ENCODE measurements around the gene FGF14.

Gene FGF14

DNA sequence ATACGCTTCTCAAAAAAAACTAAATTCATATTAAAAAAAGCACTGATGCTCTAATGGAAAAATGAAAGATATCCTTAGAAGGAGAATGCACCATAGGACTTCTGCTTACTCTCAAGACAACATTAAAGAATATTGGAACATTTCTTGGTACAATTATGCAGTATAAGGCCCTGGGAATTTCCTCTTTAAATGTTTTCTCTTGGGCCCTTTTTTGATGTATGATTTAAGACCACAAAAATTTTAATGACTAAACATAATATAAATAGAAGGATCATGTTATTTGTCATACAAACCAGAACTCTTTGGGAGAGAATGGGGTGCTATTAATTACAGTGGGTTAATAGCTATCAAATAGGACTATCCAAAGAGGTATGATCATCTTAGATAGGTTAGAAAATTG lies 403.7 kb downstream of the FGF14 start:
- Histone ChIP-seq H3K4me3 (ENCODE audit: low read length) (no peak overlapping the region), H3K4me2 (ENCODE audit: low read length) (no peak overlapping the region)

GRCh38 chr13:101996954-101997353 lies 404.9 kb downstream of the FGF14 start:
- no CpG with 5 or more reads among the region's 3 CpGs for WGBS (ENCODE audit: extremely low coverage, insufficient coverage, low lambda C conversion rate)
- Histone ChIP-seq H4K5ac (ENCODE audit: low read length) (no peak overlapping the region), H3K18ac (ENCODE audit: low read length) (no peak overlapping the region), H3K4me1 (ENCODE audit: control insufficient read depth, low read depth, low read length) (no peaks in the 10 kb centered on the region), H3K56ac (ENCODE audit: low read length) (no peak overlapping the region), H2AK5ac (ENCODE audit: low read length) (no peak overlapping the region), H2BK5ac (ENCODE audit: low read length) (no peak overlapping the region), H3K79me1 (ENCODE audit: low read length) (no peaks in the 10 kb centered on the region), H3K4me2 (ENCODE audit: low read length) (no peak overlapping the region), H3K36me3 (ENCODE audit: control insufficient read depth, insufficient read depth, low read length) (no peaks in the 10 kb centered on the region), H3K9ac (ENCODE audit: low read length) (no peak overlapping the region), H2BK15ac (replicated peaks; ENCODE audit: low read depth) (no peak overlapping the region), H3K4me3 (ENCODE audit: low read length) (no peak overlapping the region), H3K23ac (ENCODE audit: low read length) (no peak overlapping the region), H3K79me2 (ENCODE audit: control insufficient read depth, insufficient read depth, low read length) (no peaks in the 10 kb centered on the region), H3K27me3 (ENCODE audit: insufficient read depth, low read length, poor library complexity) (no peaks in the 10 kb centered on the region), H3K27ac (ENCODE audit: low read depth, low read length) (no peak overlapping the region), H4K8ac (ENCODE audit: low read depth, low read length) (no peak overlapping the region), H3K4ac (ENCODE audit: low read depth, low read length) (no peak overlapping the region), H2BK120ac (ENCODE audit: low read depth, low read length) (no peak overlapping the region)
- no peak for DNase-seq

More for the DNA sequence above, 403.7 kb downstream of the FGF14 start:
- H2BK5ac ChIP-seq (ENCODE audit: low read length): no peak overlapping the region
- H3K4me1 ChIP-seq (ENCODE audit: control insufficient read depth, low read depth, low read length): no peaks in the 10 kb centered on the region
- no peak overlapping the region for H2BK120ac ChIP-seq (ENCODE audit: low read depth, low read length)
- H3K56ac ChIP-seq (ENCODE audit: low read length): no peak overlapping the region
- no peaks in the 10 kb centered on the region for H3K79me1 ChIP-seq (ENCODE audit: low read length)
- H4K8ac ChIP-seq (ENCODE audit: low read depth, low read length): no peak overlapping the region
- H3K27ac ChIP-seq (ENCODE audit: low read depth, low read length): no peak overlapping the region
- WGBS (ENCODE audit: extremely low coverage, insufficient coverage, low lambda C conversion rate): 100% methylated on average over 1 of the region's 1 CpG
- H2BK15ac ChIP-seq (replicated peaks; ENCODE audit: low read depth): no peak overlapping the region
- H3K18ac ChIP-seq (ENCODE audit: low read length): no peak overlapping the region
- H3K4ac ChIP-seq (ENCODE audit: low read depth, low read length): no peak overlapping the region
- no peaks in the 10 kb centered on the region for H3K79me2 ChIP-seq (ENCODE audit: control insufficient read depth, insufficient read depth, low read length)
- no peak overlapping the region for H2AK5ac ChIP-seq (ENCODE audit: low read length)
- no peak overlapping the region for H4K5ac ChIP-seq (ENCODE audit: low read length)
- H3K27me3 ChIP-seq (ENCODE audit: insufficient read depth, low read length, poor library complexity): no peaks in the 10 kb centered on the region
- no peak for DNase-seq
- no peak overlapping the region for H3K9ac ChIP-seq (ENCODE audit: low read length)
- no peaks in the 10 kb centered on the region for H3K36me3 ChIP-seq (ENCODE audit: control insufficient read depth, insufficient read depth, low read length)
- no peak overlapping the region for H3K23ac ChIP-seq (ENCODE audit: low read length)

GRCh38 chr13:101989798-101990350 lies 412.0 kb downstream of the FGF14 start:
- Histone ChIP-seq H3K4me1 (ENCODE audit: control insufficient read depth, low read depth, low read length) (no peaks in the 10 kb centered on the region), H3K27me3 (ENCODE audit: insufficient read depth, low read length, poor library complexity) (no peaks in the 10 kb centered on the region), H3K23ac (ENCODE audit: low read length) (no peak overlapping the region), H3K4me2 (ENCODE audit: low read length) (no peak overlapping the region), H4K5ac (ENCODE audit: low read length) (no peak overlapping the region), H3K79me2 (ENCODE audit: control insufficient read depth, insufficient read depth, low read length) (no peaks in the 10 kb centered on the region), H3K79me1 (ENCODE audit: low read length) (no peaks in the 10 kb centered on the region), H2AK5ac (ENCODE audit: low read length) (no peak overlapping the region), H3K36me3 (ENCODE audit: control insufficient read depth, insufficient read depth, low read length) (no peaks in the 10 kb centered on the region), H2BK5ac (ENCODE audit: low read length) (no peak overlapping the region), H2BK15ac (replicated peaks; ENCODE audit: low read depth) (no peak overlapping the region), H3K56ac (ENCODE audit: low read length) (no peak overlapping the region), H3K4me3 (ENCODE audit: low read length) (no peak overlapping the region), H2BK120ac (ENCODE audit: low read depth, low read length) (no peak overlapping the region), H3K4ac (ENCODE audit: low read depth, low read length) (no peak overlapping the region), H3K27ac (ENCODE audit: low read depth, low read length) (no peak overlapping the region), H3K9ac (ENCODE audit: low read length) (no peak overlapping the region), H3K18ac (ENCODE audit: low read length) (no peak overlapping the region), H4K8ac (ENCODE audit: low read depth, low read length) (no peak overlapping the region)
- WGBS (ENCODE audit: extremely low coverage, insufficient coverage, low lambda C conversion rate): no CpG with 5 or more reads among the region's 5 CpGs
- no peak for DNase-seq

DNA sequence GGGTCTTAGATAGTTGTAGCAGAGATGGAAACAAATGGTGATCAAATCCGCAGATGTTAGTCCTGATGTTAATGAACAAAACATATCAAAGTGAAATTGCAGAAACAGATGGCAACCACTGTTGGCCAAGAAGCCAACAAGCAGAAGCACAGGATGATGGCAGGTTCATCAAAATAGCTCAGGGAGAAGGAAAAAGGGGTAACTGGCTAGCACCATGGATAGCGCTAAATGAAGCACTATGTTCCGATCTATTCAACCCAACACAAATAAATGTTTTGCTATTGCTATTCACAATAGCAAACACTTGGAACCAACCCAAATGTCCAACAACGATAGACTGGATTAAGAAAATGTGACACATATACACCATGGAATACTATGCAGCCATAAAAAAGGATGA lies 413.7 kb downstream of the FGF14 start:
- Histone ChIP-seq H3K56ac (ENCODE audit: low read length) (no peak overlapping the region), H2BK120ac (ENCODE audit: low read depth, low read length) (no peak overlapping the region), H3K4me1 (ENCODE audit: control insufficient read depth, low read depth, low read length) (no peaks in the 10 kb centered on the region), H3K79me2 (ENCODE audit: control insufficient read depth, insufficient read depth, low read length) (no peaks in the 10 kb centered on the region), H2AK5ac (ENCODE audit: low read length) (no peak overlapping the region), H3K4me2 (ENCODE audit: low read length) (no peak overlapping the region), H4K5ac (ENCODE audit: low read length) (no peak overlapping the region), H3K4ac (ENCODE audit: low read depth, low read length) (no peak overlapping the region), H3K9ac (ENCODE audit: low read length) (no peak overlapping the region), H3K36me3 (ENCODE audit: control insufficient read depth, insufficient read depth, low read length) (no peaks in the 10 kb centered on the region), H3K27me3 (ENCODE audit: insufficient read depth, low read length, poor library complexity) (no peaks in the 10 kb centered on the region), H4K8ac (ENCODE audit: low read depth, low read length) (no peak overlapping the region), H3K79me1 (ENCODE audit: low read length) (no peaks in the 10 kb centered on the region), H2BK15ac (replicated peaks; ENCODE audit: low read depth) (no peak overlapping the region), H2BK5ac (ENCODE audit: low read length) (no peak overlapping the region), H3K4me3 (ENCODE audit: low read length) (no peak overlapping the region), H3K27ac (ENCODE audit: low read depth, low read length) (no peak overlapping the region), H3K18ac (ENCODE audit: low read length) (no peak overlapping the region), H3K23ac (ENCODE audit: low read length) (no peak overlapping the region)
- DNase-seq: no peak
- no CpG with 5 or more reads among the region's 4 CpGs for WGBS (ENCODE audit: extremely low coverage, insufficient coverage, low lambda C conversion rate)

DNA sequence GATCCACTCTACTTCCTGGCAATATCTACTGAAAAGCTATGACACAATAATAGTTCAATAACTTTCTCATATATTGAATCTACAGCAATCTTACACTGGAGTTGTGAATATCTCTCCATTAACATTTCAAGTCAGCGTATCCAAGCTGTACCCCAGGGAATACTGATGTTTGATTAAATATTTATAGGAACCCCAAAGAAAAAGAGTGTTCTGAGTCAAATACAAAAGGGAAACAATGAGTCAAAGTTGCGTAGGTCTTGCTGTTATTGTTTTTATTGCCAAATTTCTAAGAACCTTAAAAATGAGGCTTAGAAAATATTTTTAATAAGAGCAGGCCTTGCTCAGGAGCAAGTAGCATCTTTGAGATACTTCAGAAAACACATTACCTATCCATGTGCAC lies 415.5 kb downstream of the FGF14 start:
- Histone ChIP-seq H3K4me2 (ENCODE audit: low read length) (no peak overlapping the region), H3K79me2 (ENCODE audit: control insufficient read depth, insufficient read depth, low read length) (no peaks in the 10 kb centered on the region), H3K4me1 (ENCODE audit: control insufficient read depth, low read depth, low read length) (no peaks in the 10 kb centered on the region), H4K5ac (ENCODE audit: low read length) (no peak overlapping the region), H2BK15ac (replicated peaks; ENCODE audit: low read depth) (no peak overlapping the region), H3K9ac (ENCODE audit: low read length) (no peak overlapping the region), H3K36me3 (ENCODE audit: control insufficient read depth, insufficient read depth, low read length) (no peaks in the 10 kb centered on the region), H3K23ac (ENCODE audit: low read length) (no peak overlapping the region), H3K27ac (ENCODE audit: low read depth, low read length) (no peak overlapping the region), H4K8ac (ENCODE audit: low read depth, low read length) (no peak overlapping the region), H3K18ac (ENCODE audit: low read length) (no peak overlapping the region), H2BK120ac (ENCODE audit: low read depth, low read length) (no peak overlapping the region), H2BK5ac (ENCODE audit: low read length) (no peak overlapping the region), H3K27me3 (ENCODE audit: insufficient read depth, low read length, poor library complexity) (no peaks in the 10 kb centered on the region), H3K4me3 (ENCODE audit: low read length) (no peak overlapping the region), H3K56ac (ENCODE audit: low read length) (no peak overlapping the region), H3K79me1 (ENCODE audit: low read length) (no peaks in the 10 kb centered on the region), H3K4ac (ENCODE audit: low read depth, low read length) (no peak overlapping the region), H2AK5ac (ENCODE audit: low read length) (no peak overlapping the region)
- DNase-seq: no peak
- WGBS (ENCODE audit: extremely low coverage, insufficient coverage, low lambda C conversion rate): no CpG with 5 or more reads among the region's 2 CpGs

DNA sequence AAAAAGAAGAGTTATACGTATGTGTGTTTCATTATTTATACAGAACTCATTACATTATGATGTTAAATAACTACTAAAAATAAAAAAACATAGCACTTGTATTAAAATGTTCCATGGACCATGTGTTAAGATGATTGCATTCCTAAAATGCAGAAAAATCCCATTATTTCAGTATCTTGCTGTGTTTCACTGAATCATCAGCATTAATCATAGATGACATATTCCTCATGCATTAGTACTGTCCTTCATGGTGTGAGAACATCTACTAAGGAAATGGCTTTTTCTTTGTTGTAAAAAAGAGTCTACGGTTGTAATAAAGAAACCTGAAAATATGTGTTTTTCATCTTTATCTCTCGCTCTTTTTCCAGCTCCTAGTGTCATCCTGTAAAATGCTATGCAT lies 416.5 kb downstream of the FGF14 start:
- WGBS (ENCODE audit: extremely low coverage, insufficient coverage, low lambda C conversion rate): no CpG with 5 or more reads among the region's 3 CpGs
- H2BK5ac ChIP-seq (ENCODE audit: low read length): no peak overlapping the region

More for the DNA sequence above, 416.5 kb downstream of the FGF14 start:
- H3K27ac ChIP-seq (ENCODE audit: low read depth, low read length): no peak overlapping the region
- no peak overlapping the region for H3K4ac ChIP-seq (ENCODE audit: low read depth, low read length)
- H3K36me3 ChIP-seq (ENCODE audit: control insufficient read depth, insufficient read depth, low read length): no peaks in the 10 kb centered on the region
- H2BK15ac ChIP-seq (replicated peaks; ENCODE audit: low read depth): no peak overlapping the region
- H2BK120ac ChIP-seq (ENCODE audit: low read depth, low read length): no peak overlapping the region
- no peaks in the 10 kb centered on the region for H3K79me2 ChIP-seq (ENCODE audit: control insufficient read depth, insufficient read depth, low read length)
- H2AK5ac ChIP-seq (ENCODE audit: low read length): no peak overlapping the region
- no peak overlapping the region for H3K9ac ChIP-seq (ENCODE audit: low read length)
- no peak overlapping the region for H4K5ac ChIP-seq (ENCODE audit: low read length)
- H4K8ac ChIP-seq (ENCODE audit: low read depth, low read length): no peak overlapping the region
- no peak overlapping the region for H3K56ac ChIP-seq (ENCODE audit: low read length)
- H3K18ac ChIP-seq (ENCODE audit: low read length): no peak overlapping the region
- H3K23ac ChIP-seq (ENCODE audit: low read length): no peak overlapping the region
- no peaks in the 10 kb centered on the region for H3K79me1 ChIP-seq (ENCODE audit: low read length)
- DNase-seq: no peak
- no peaks in the 10 kb centered on the region for H3K4me1 ChIP-seq (ENCODE audit: control insufficient read depth, low read depth, low read length)
- no peaks in the 10 kb centered on the region for H3K27me3 ChIP-seq (ENCODE audit: insufficient read depth, low read length, poor library complexity)
- H3K4me3 ChIP-seq (ENCODE audit: low read length): no peak overlapping the region
- no peak overlapping the region for H3K4me2 ChIP-seq (ENCODE audit: low read length)
